Thymus (tissue), 14 donors: ENCODE results near the gene PLA2G2D. TPM values are rescaled to one million over a fixed set of nuclear protein-coding genes. Genes with fewer than 3 reads are reported as not detected.

Experiments used
- DNase-seq, 9 donors: peaks; one replicate each; pipeline ENCODE4 v3.0.0-alpha.2; 2013; ENCODE audit warnings: low spot score in 9 of 9, low read depth in 6 of 9, missing footprints in 1 of 9
- H3K27ac ChIP-seq, 2 donors: one replicate each; pipeline ENCODE4 v1.5.1; 2013; ENCODE audit warnings: control low read depth in 1 of 2, low read depth in 1 of 2, low read length in 1 of 2, mild to moderate bottlenecking in 1 of 2, moderate library complexity in 1 of 2
- H3K27me3 ChIP-seq, 2 donors: one replicate each; pipeline ENCODE4 v1.5.1; 2013; ENCODE audit warnings: low read length in 1 of 2; ENCODE audit not compliant: control insufficient read depth in 2 of 2, insufficient read depth in 1 of 2
- H3K36me3 ChIP-seq, 2 donors: one replicate each; pipeline ENCODE4 v1.5.1; 2013; ENCODE audit warnings: low read length in 1 of 2, mild to moderate bottlenecking in 1 of 2, moderate library complexity in 1 of 2; ENCODE audit not compliant: control insufficient read depth in 2 of 2, insufficient read depth in 2 of 2
- H3K4me1 ChIP-seq, 2 donors: one replicate each; pipeline ENCODE4 v1.5.1; 2013; ENCODE audit warnings: low read length in 2 of 2; ENCODE audit not compliant: control insufficient read depth in 2 of 2, insufficient read depth in 2 of 2
- H3K4me3 ChIP-seq, 2 donors: one replicate each; pipeline ENCODE4 v1.5.1; 2013; ENCODE audit warnings: low read length in 2 of 2, control low read depth in 1 of 2, mild to moderate bottlenecking in 1 of 2
- H3K9me3 ChIP-seq, 2 donors: one replicate each; pipeline ENCODE4 v1.5.1; 2013; ENCODE audit warnings: low read length in 1 of 2, mild to moderate bottlenecking in 1 of 2; ENCODE audit not compliant: control insufficient read depth in 2 of 2, insufficient read depth in 1 of 2
- WGBS: extraction: QIAGEN DNeasy Blood & Tissue Kit; methylation state at CpG from one replicate; pipeline ENCODE4 v1.1.7; 2013; 5-methylcytosine and 5-hydroxymethylcytosine counted together
- long read RNA-seq, 10 donors: transcript quantifications; one replicate each; lab custom pipeline, GENCODE V29; 2026
- polyA plus RNA-seq: library from polyadenylated mRNA; stranded (reverse); fragments of 200-250 nt; gene quantifications from one replicate; pipeline ENCODE4 v1.2.3, GENCODE V29; 2013
- total RNA-seq: library from RNA; stranded (reverse); fragments of 120-200 nt; gene quantifications from one replicate; pipeline ENCODE4 v1.2.4, GENCODE V29; 2013
- donor health status: healthy.

Gene PLA2G2D, protein sequence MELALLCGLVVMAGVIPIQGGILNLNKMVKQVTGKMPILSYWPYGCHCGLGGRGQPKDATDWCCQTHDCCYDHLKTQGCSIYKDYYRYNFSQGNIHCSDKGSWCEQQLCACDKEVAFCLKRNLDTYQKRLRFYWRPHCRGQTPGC
- total RNA-seq: 0.52 TPM
- 1.6 TPM for polyA plus RNA-seq
- long read RNA-seq, donor 1: 0 reads
- long read RNA-seq, donor 2, partial matches to known transcripts: 0 of 2 reads
- long read RNA-seq, donor 2, other reads (novel, unspliced or antisense): 0 of 2 reads
- long read RNA-seq, donor 3: 0 reads
- long read RNA-seq, donor 4, partial matches to known transcripts: 0 of 1 reads
- long read RNA-seq, donor 4, other reads (novel, unspliced or antisense): 0 of 1 reads
- long read RNA-seq, donor 5: 0 reads
- long read RNA-seq, donor 6: 0 reads
- long read RNA-seq, donor 7: 0 reads
- long read RNA-seq, donor 8: 0 reads
- long read RNA-seq, donor 9: 0 reads
- long read RNA-seq, donor 10: 0 reads

DNA sequence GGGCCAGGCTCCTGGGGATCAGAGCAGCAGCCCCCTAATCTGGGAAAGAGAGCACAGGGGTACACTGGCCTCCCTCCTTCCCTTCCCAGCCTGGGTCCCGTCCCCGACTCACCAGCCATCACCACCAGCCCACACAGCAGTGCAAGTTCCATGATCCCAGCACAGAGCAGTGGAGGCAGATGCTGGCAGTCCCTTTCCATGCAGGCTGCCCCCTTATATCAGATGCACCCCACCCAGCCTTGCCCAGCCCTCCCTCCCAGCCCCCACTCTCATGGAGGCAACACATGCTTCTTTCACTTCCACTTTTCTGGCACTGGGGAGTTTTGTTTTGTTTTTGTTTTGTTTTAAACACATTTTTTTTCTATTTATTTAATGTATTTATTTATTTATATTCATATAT, at the start of gene PLA2G2D:
PLA2G2D (minus strand) TSS at position 190 of the 400 bp plus-strand sequence; CDS start at position 152, 38 bp downstream.
- Histone ChIP-seq H3K36me3 (no peaks in the 10 kb centered on the region), H3K27me3 (no peaks in the 10 kb centered on the region), H3K4me3 (no peak within 1 kb of the TSS), H3K4me1 (no peaks in the 10 kb centered on the region), H3K9me3 (no peaks in the 10 kb centered on the region), H3K27ac (no peak within 1 kb of the TSS)
- 88% methylated on average over 2 of the region's 2 CpGs for WGBS
- no peak for DNase-seq

DNA sequence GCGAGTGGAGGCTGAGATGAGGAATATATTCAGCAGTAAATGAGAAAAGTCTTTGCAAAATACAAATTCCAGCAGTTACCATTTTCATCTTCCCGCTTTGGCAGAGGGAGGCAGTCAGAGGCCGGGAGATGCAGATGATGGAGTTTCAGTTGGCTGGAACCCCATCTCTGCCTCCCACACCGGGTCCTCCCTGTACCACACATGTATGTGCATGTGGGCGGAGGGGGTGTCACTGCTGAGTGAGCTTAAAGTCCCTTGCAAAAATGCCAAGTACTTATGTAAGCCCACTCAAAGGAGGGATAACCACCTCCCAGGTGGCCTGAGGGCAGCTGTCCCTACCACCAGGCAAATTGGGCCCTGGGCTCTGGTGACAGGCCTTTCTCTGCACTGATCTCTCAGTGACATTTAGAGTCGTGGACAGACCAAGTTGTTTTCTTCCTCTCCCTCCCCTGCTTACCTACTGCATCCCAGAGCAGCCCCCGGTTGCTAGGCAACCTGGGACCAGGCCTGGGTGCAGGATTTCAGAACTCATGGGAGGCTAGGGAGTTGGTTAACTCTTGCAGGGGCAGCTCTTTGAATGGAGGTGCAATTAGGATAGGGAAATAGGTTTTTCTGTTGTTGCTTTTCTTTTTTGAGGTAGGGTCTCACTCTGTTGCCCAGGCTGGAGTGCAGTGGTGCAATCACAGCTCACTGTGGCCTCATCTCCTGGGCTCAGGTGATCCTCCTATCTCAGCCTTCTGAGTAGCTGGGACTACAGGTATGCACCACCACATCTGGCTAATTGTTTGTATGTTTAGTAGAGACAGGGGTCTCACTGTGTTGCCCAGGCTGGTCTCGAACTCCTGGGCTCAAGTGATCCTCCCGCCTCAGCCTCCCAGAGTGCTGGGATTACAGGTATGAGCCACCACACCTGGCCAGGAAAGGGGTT, 49.5 kb upstream of the PLA2G2D start:
- Histone ChIP-seq H3K27ac (no peak overlapping the region), H3K27me3 (no peaks in the 10 kb centered on the region), H3K4me1 (no peaks in the 10 kb centered on the region), H3K36me3 (no peaks in the 10 kb centered on the region), H3K9me3 (peaks cover 1 to 9% of the 10 kb centered on the region in 2 donors), H3K4me3 (no peak overlapping the region)
- DNase-seq: no peak
- 86% methylated on average over 9 of the region's 9 CpGs for WGBS

DNA sequence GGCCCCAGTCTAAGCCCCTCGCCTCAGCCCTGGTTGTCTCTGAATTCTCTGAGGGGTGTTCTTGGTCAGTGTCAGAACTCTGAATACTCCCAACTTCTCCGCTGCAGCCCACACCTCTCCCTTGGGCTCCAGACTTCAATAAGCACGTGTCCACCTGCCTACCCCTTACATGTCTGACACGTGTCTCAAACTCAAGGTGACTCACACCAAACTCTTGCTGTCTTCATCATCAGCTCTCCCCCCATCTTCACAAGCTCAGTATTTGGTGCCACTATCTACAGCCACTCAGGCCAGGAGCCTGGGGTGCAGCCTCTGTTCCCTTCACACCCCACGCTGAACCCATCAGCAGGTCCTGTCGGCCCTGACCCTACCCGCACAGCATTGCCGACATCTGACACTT, 47.8 kb upstream of the PLA2G2D start:
- 85% methylated on average over 8 of the region's 8 CpGs for WGBS
- no peaks in the 10 kb centered on the region for H3K4me1 ChIP-seq
- no peaks in the 10 kb centered on the region for H3K36me3 ChIP-seq
- no peaks in the 10 kb centered on the region for H3K27me3 ChIP-seq
- no peak overlapping the region for H3K4me3 ChIP-seq
- peaks cover 1 to 16% of the 10 kb centered on the region in 2 donors for H3K9me3 ChIP-seq
- DNase-seq: no peak
- no peak overlapping the region for H3K27ac ChIP-seq

DNA sequence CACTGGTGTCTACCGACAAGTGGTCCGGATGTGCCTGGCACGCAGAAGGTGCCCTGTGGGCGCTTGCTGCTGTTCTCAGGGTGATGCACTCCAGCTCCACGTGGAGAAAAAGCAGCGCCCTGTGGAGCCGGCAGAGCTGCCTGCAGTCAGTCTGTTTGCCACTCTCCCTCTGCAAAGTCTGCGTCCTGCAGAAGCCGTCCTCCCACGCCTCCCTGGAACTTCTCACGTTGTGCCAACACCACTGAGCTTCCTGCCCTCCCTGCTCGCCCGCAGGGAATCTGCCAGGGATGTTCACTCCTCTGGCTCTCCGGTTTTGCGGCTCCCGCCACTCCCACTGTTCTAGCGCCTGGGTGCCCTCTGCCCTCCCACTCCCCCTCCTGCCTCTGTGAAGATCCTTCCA, 46.7 kb upstream of the PLA2G2D start:
- no peak overlapping the region for H3K27ac ChIP-seq
- H3K36me3 ChIP-seq: no peaks in the 10 kb centered on the region
- no peak overlapping the region for H3K4me3 ChIP-seq
- no peaks in the 10 kb centered on the region for H3K4me1 ChIP-seq
- H3K9me3 ChIP-seq: peaks cover 4 to 22% of the 10 kb centered on the region in 2 donors
- no peak for DNase-seq
- WGBS: 83% methylated on average over 17 of the region's 17 CpGs
- H3K27me3 ChIP-seq: no peaks in the 10 kb centered on the region

DNA sequence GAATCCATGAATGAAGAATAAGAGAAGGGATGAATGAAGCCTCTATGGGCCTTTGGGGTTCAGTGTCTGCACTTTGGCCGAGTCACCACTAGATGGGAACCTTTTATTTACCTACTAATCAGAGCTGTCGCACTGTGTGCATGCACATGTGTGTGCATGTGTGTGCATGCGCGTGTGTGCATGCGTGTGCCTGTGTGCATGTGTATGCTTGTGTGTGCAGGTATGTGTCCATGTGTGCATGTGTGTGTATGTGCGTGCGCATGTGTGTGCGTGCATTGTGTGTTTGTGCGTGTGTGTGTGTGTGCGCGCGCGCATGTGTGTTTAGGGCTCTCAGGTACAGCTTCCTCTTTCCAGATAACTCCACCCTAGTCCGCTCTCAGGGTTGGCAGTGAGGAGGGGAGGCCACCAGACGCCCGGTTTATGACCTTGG, 46.2 kb upstream of the PLA2G2D start:
- WGBS: 87% methylated on average over 16 of the region's 16 CpGs
- H3K4me3 ChIP-seq: no peak overlapping the region
- H3K27ac ChIP-seq: no peak overlapping the region
- H3K27me3 ChIP-seq: no peaks in the 10 kb centered on the region
- H3K36me3 ChIP-seq: no peaks in the 10 kb centered on the region
- no peaks in the 10 kb centered on the region for H3K4me1 ChIP-seq
- H3K9me3 ChIP-seq: peaks cover 9 to 27% of the 10 kb centered on the region in 2 donors
- no peak for DNase-seq

DNA sequence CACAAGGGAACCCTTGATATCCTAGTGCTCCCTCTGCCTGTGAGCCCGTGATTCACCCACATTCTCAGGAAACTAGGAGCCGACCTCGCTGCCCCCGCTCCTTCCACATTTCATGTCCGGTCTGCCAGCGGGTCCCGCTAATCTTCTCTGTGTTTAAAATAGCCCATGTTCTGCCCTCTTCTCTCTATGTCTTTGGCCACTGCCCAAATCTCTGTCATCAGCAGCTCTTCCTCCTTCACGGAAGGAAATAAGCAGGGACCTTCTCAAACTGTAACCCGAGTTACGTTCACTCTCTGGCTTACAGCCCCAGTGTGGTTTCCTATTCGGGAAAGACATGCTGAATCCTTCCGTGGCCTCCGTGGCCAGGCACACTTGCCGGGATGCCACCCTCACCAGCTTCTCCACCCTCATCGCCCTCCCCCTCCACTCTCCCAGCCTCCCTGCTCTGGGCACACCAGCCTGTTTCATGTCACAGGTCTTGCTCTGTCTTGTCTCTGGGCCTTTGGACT, 45.4 kb upstream of the PLA2G2D start:
- peaks cover 11 to 33% of the 10 kb centered on the region in 2 donors for H3K9me3 ChIP-seq
- no peak for DNase-seq

DNA sequence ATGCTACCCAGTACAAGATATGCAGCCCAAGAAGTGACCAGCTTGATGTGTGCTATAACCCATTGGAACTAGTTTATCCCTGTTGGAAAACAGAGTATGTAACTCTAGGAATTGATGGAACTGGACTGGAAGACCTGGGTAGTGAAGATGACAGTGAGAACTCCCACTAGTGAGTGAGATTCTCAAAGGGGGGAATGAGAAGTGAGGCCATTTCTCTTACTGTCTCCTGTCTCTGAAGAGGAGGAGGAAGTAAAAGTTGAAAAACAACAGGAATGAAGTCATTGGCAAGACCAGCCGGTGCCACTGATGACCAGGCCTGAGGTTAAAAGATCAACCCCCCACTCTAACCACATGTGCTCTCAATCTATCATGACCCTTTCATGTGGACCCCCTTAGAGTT, 40.7 kb upstream of the PLA2G2D start:
- Histone ChIP-seq H3K27ac (no peak overlapping the region), H3K4me1 (no peaks in the 10 kb centered on the region), H3K9me3 (peaks cover 10 to 40% of the 10 kb centered on the region in 2 donors), H3K36me3 (no peaks in the 10 kb centered on the region), H3K4me3 (no peak overlapping the region), H3K27me3 (no peaks in the 10 kb centered on the region)
- DNase-seq: no peak
- 88% methylated on average over 1 of the region's 1 CpG for WGBS

More for the DNA sequence above, 45.4 kb upstream of the PLA2G2D start:
- no peaks in the 10 kb centered on the region for H3K36me3 ChIP-seq
- WGBS: 85% methylated on average over 15 of the region's 15 CpGs
- no peaks in the 10 kb centered on the region for H3K4me1 ChIP-seq
- no peaks in the 10 kb centered on the region for H3K27me3 ChIP-seq
- H3K27ac ChIP-seq: no peak overlapping the region
- no peak overlapping the region for H3K4me3 ChIP-seq

DNA sequence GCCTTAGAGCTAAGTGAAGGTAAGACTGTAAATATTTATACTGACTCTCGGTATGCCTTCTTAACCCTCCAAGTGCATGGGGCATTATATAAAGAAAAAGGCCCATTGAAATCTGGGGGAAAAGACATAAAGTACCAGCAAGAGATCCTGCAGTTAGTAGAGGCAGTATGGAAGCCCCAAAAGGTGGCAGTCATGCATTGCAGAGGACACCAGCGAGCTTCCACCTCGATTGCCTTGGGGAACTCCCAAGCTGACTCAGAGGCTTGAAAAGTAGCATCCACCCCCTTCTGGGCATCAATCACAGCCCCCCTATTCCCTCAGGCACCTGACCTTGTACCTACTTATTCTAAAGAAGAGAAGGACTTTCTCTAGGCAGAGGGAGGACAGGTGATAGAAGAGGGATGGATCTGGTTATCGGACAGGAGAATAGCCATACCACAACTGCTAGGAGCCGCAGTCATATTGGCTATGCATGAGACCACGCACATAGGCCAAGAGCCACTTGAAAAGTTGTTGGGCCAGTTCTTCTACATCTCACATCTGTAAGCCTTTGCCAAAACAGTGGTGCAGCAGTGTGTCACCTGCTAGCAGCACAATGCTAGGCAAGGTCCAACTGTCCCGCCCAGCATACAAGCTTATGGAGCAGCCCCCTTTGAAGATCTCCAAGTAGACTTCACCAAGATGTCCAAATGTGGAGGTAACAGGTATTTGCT, 39.2 kb upstream of the PLA2G2D start:
- DNase-seq: no peak
- H3K4me3 ChIP-seq: no peak overlapping the region
- H3K27ac ChIP-seq: no peak overlapping the region
- no peaks in the 10 kb centered on the region for H3K27me3 ChIP-seq
- no peaks in the 10 kb centered on the region for H3K4me1 ChIP-seq
- peaks cover 10 to 31% of the 10 kb centered on the region in 2 donors for H3K9me3 ChIP-seq
- H3K36me3 ChIP-seq: no peaks in the 10 kb centered on the region
- 97% methylated on average over 7 of the region's 7 CpGs for WGBS
